Activated naive CD8-positive, alpha-beta T cell treated with anti-CD3 and anti-CD28 coated beads, Interleukin-2, amount 50 U/mL, for 24 hours (primary cell): ENCODE data around the gene IER3.

Source experiments
- ATAC-seq: fragments of 150-1000 bp; cut with Tn5 transposase; one replicate; pipeline ENCODE4 v1.10.0; 2021
- DNase-seq: peaks from one replicate; pipeline ENCODE4 v3.0.0; 2021
- H3K27ac Mint-ChIP-seq: one replicate; pipeline ENCODE4 v1.8.0; 2021; ENCODE audit warnings: mild to moderate bottlenecking, mixed read lengths
- H3K27me3 Mint-ChIP-seq: one replicate; pipeline ENCODE4 v1.8.0; 2021; ENCODE audit warnings: mixed read lengths
- H3K36me3 Mint-ChIP-seq: one replicate; pipeline ENCODE4 v1.8.0; 2021; ENCODE audit warnings: low read depth, mixed read lengths
- H3K4me1 Mint-ChIP-seq: one replicate; pipeline ENCODE4 v1.8.0; 2021; ENCODE audit warnings: mixed read lengths
- H3K4me3 Mint-ChIP-seq: one replicate; pipeline ENCODE4 v1.8.0; 2021; ENCODE audit warnings: mild to moderate bottlenecking, moderate library complexity, mixed read lengths
- H3K9me3 Mint-ChIP-seq: one replicate; pipeline ENCODE4 v1.8.0; 2021; ENCODE audit warnings: mixed read lengths

IER3 gene, protein sequence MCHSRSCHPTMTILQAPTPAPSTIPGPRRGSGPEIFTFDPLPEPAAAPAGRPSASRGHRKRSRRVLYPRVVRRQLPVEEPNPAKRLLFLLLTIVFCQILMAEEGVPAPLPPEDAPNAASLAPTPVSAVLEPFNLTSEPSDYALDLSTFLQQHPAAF

DNA sequence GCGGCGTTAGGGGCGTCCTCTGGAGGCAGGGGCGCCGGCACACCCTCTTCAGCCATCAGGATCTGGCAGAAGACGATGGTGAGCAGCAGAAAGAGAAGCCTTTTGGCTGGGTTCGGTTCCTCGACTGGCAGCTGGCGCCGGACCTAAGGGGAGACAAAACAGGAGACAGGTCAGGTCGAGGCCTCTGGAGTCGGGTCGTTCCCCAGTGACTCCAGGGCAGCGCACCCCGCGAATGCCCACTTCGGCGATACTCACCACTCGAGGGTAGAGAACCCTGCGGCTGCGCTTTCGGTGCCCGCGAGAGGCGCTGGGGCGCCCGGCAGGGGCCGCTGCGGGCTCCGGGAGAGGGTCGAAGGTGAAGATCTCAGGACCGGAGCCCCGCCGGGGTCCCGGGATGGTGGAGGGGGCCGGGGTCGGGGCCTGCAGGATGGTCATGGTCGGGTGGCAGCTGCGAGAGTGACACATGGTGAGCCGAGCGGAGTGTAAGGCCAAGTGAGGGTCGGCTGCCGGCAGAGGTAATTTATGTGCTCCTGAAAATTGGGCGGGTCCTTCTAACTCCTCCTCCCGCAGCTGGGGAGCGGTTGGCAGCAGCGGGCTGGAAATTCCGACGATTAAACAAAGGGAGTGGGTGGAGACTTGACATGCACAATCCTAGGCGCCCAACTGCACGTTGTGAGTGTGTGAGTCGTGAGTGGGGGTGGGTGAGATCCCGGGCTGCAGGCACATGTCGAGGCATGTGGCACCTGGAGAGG, at the start of gene IER3:
TSS of gene IER3 (minus strand) at position 494 of the 752 bp plus-strand sequence. CDS start at position 465, 29 bp downstream.
- ATAC-seq (peak; percentile 31), DNase-seq (peak; percentile 91)
- peak within 1 kb of the TSS; percentile 97 for H3K27ac Mint-ChIP-seq
- peaks cover 44% of the 10 kb centered on the region for H3K36me3 Mint-ChIP-seq
- peak within 1 kb of the TSS; percentile 96 for H3K4me3 Mint-ChIP-seq
- H3K27me3 Mint-ChIP-seq, result peaks cover 5% of the 10 kb centered on the region
- peaks cover 79% of the 10 kb centered on the region for H3K4me1 Mint-ChIP-seq
- H3K9me3 Mint-ChIP-seq, result no peaks in the 10 kb centered on the region

DNA sequence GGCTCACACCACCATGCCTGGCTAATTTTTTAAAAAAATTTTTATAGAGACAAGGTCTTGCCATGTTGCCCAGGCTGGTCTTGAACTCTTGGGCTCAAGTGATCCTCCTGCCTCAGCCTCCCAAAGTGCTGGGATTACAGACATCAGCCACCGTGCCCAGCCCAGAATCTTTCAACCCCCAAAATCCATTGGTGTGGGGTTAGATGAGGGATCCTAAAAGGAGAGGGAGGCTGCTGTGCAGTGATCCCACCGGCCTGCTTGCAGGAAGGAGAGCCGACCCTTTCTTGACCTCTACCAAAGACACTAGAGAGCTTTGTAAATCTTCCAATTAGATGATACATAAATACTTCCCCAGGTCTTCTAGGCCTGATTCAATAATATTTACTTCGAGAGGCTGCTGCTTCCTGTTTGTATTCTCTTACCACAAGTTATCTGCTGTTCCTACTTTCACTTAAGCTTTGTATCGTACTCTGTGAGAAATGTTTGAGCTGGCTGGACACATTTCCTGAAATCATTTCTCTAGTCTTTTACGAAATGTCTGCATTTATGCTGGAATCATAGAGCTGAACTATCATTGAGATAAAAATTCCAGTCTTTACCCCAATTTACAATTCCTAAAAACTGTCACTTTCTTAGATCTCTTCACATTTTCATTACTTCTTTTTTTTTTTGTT, 49.3 kb upstream of the IER3 start:
- Mint-ChIP-seq H3K4me3 (peak overlapping the region; percentile 70), H3K4me1 (peaks cover 62% of the 10 kb centered on the region), H3K27me3 (no peaks in the 10 kb centered on the region), H3K9me3 (no peaks in the 10 kb centered on the region), H3K27ac (peak overlapping the region; percentile 91), H3K36me3 (peaks cover 24% of the 10 kb centered on the region)
- DNase-seq (no peak), ATAC-seq (no peak)

DNA sequence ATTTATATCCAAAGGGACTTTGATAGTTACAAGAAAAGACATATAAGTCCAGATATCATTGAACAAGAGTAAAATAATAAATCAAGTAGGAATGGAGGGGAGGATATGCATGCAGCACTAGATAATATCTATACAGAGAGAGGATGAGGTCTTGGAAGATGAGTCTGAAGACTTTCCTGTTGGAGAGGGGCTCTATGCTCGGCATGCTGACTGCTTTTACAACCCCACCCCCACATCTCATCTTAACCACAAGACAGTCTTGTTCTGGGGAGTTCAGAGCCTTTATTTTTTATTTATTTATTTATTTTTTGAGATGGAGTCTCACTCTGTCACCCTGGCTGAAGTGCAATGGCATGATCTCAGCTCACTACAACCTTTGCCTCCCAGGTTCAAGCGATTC, 48.4 kb upstream of the IER3 start:
- Mint-ChIP-seq H3K27ac (peak overlapping the region; percentile 72), H3K4me3 (peak overlapping the region; percentile 47), H3K27me3 (no peaks in the 10 kb centered on the region), H3K9me3 (no peaks in the 10 kb centered on the region), H3K4me1 (peaks cover 69% of the 10 kb centered on the region), H3K36me3 (peaks cover 23% of the 10 kb centered on the region)
- DNase-seq (no peak), ATAC-seq (no peak)

DNA sequence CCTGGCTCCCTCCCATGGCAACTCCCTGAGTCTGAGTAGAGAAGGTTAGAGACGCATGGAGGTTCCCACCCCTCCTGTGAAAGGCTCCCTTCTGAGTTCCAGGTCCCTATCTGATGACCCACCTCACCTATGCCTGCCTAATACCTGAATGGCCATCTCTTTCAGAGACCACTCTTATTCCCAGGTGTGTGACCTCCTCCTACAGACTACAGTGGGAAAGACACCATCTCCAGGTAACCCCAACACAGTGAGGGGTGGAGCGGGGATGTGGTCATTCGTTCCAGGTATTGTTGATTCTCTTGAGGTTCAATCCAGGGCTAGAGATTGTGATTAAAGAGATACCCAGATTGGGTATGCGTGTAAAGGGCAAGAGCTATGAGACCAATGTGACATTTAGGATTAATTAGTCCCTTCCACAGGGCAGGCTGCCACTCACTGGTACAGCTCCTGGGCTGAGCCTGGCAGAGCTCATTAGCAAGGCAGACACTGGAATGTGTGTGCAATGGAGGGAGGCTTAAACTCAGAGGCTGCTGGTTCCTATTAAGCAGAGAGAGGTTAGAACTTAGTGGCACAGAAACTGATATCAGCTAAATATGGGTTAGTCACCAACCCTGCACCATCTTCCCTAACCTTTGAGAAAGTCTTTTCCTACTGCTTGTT, 46.5 kb upstream of the IER3 start:
- Mint-ChIP-seq H3K36me3 (peaks cover 21% of the 10 kb centered on the region), H3K4me1 (peaks cover 80% of the 10 kb centered on the region), H3K4me3 (peak overlapping the region; percentile 79), H3K27ac (peak overlapping the region; percentile 80), H3K9me3 (no peaks in the 10 kb centered on the region), H3K27me3 (no peaks in the 10 kb centered on the region)
- DNase-seq (no peak), ATAC-seq (peak; percentile 47)

DNA sequence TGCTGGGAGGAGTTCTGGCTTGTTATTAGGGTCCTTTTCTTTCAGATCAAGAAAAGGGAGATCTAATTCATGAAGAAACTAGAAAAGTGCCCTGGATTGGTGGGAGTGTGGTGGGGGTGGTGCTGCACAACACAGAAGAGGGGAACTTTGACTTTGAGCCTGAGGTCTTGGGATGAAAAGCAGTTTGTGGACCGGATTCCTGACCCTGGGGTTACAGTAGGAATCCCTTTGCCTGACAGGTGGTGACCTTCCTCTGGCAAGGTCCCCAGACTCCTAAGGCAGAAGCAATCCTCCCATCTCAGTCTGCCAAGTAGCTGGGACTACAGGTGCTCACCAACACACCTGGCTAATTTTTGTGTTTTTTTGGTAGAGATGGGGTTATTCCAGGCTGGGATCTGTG, 45.3 kb upstream of the IER3 start:
- H3K27ac Mint-ChIP-seq, result peak overlapping the region; percentile 89

DNA sequence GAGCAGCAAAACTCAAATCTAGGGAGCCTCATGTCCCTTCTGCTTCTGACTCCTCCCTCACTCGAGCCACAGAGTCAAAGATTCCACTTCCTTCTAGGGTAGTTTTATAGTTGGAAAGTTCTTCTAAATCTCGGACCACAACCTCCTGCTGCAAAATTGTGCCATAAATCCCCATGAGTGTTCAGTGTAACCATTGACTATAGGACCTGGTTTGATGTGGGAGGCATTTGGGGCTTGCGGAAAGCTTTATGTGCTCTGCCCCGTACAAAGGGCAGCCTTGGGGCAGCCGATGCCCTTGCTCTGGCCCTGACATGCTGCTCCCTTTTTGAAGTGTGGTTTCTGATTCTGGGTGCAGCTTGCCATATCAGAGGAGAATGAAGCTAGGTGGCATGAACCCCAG, 43.6 kb upstream of the IER3 start:
- ATAC-seq (peak; percentile 71), DNase-seq (peak; percentile 46)
- Mint-ChIP-seq H3K4me3 (peak overlapping the region; percentile 79), H3K9me3 (peaks cover 4% of the 10 kb centered on the region), H3K27me3 (no peaks in the 10 kb centered on the region), H3K27ac (peak overlapping the region; percentile 89), H3K36me3 (peaks cover 14% of the 10 kb centered on the region), H3K4me1 (peaks cover 69% of the 10 kb centered on the region)

More for the DNA sequence above, 45.3 kb upstream of the IER3 start:
- Mint-ChIP-seq H3K4me3 (peak overlapping the region; percentile 79), H3K4me1 (peaks cover 81% of the 10 kb centered on the region), H3K36me3 (peaks cover 18% of the 10 kb centered on the region), H3K27me3 (no peaks in the 10 kb centered on the region), H3K9me3 (peaks cover 4% of the 10 kb centered on the region)
- ATAC-seq (no peak), DNase-seq (no peak)

DNA sequence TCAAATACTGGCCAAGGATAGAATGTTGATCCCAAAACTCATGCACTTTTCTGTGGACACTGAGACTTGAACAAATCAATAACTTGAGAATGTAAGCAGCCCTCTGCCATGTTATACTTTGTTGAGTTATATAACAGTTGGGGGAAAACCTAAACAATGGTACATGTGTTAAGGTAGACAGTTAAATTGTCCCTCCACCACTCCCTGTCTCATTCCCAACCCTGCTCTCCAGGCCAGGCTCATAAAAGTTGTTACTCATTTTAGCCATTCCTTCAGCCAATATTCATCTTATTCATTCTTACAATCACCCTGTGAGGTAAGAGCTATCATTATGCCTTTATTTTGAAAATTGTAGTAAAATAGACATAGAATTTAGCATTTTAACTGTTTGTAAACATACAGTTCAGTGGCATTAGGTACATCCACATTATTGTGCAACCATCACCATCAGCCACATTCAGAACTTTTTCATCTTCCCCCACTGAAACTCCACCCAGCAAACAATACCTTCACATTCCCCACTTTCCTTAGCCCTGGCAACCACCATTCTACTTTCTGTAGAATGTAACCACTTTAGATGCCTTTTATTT, 38.2 kb upstream of the IER3 start:
- Mint-ChIP-seq H3K4me3 (peak overlapping the region; percentile 64), H3K36me3 (peaks cover 2% of the 10 kb centered on the region), H3K4me1 (peaks cover 65% of the 10 kb centered on the region), H3K9me3 (peaks cover 4% of the 10 kb centered on the region), H3K27me3 (no peaks in the 10 kb centered on the region), H3K27ac (peak overlapping the region; percentile 61)
- no peak for DNase-seq
- no peak for ATAC-seq

DNA sequence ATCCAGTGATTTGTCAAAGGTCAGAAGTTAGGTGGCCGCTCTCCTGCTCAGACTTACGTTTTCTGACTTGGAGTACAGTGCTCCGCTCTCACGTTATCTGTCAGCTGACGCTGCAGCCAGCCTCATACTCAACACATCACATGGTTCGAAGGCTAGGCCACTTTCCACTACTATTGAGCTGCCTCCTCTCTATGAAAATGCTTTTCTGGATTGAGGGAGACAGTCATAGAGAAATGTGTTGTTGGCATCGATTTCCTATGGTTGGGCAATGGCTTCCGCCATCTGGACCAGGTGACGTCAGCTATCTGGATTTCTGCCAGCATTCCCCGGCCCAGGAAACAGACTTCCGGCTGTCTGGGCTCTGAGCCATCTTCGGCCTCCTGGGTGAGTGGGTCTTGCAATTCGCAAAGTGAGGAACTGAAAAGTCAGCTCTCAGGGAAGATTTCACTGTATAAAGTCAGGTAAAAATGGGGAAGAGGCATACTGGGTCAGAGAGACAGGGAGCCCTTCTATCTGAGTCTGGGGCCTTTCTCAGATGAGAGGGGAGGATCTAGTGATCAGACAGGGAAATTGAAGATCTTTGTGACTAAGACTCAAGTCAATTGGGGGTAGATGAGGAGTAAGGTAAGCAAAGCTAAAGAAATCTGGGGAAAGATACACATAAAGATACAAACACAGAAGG, 37.5 kb upstream of the IER3 start:
- peaks cover 65% of the 10 kb centered on the region for H3K4me1 Mint-ChIP-seq
- peaks cover 4% of the 10 kb centered on the region for H3K9me3 Mint-ChIP-seq
- H3K4me3 Mint-ChIP-seq, result peak overlapping the region; percentile 64
- peak; percentile 60 for DNase-seq
- H3K27me3 Mint-ChIP-seq, result no peaks in the 10 kb centered on the region
- peak overlapping the region; percentile 61 for H3K27ac Mint-ChIP-seq
- ATAC-seq, result peak; percentile 38
- peaks cover 2% of the 10 kb centered on the region for H3K36me3 Mint-ChIP-seq

DNA sequence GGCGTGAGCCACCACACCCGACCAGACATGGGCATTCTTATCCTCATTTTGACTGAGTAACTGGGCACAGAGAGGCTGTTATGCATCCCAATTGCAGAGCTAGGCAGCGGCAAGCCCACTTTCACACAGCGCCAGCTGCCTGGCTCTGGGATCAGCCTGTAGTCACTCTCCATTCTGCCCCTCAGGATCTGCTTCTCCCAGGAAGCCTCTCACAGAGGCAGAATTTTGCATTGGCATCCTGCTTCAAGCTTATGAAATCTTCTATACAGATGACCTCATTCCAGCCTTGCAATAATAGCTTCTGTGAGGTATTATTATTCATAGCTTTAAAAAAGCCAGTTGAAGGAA, 37.0 kb upstream of the IER3 start:
- no peak overlapping the region for H3K4me3 Mint-ChIP-seq
- peak overlapping the region; percentile 61 for H3K27ac Mint-ChIP-seq
- H3K27me3 Mint-ChIP-seq, result no peaks in the 10 kb centered on the region
- peaks cover 65% of the 10 kb centered on the region for H3K4me1 Mint-ChIP-seq
- H3K9me3 Mint-ChIP-seq, result peaks cover 4% of the 10 kb centered on the region
- H3K36me3 Mint-ChIP-seq, result peaks cover 2% of the 10 kb centered on the region
- ATAC-seq, result no peak
- DNase-seq, result no peak

DNA sequence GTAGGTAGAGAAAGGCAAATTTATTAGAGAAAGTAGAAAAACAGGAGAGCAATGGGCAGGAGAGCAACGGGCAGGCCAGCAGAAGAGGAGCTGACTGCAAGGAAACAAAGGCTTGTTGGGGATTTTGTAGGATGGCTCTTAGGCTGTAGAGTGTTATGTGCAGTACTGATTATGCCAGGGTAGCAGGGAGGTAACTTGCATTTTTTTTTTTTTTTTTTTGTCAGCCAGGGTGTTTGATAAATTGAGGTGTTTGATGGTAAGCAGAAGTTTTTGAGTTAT, 36.2 kb upstream of the IER3 start:
- ATAC-seq (no peak), DNase-seq (no peak)
- H3K4me3 Mint-ChIP-seq, result no peak overlapping the region
- H3K27me3 Mint-ChIP-seq, result no peaks in the 10 kb centered on the region
- H3K36me3 Mint-ChIP-seq, result peaks cover under 1% of the 10 kb centered on the region
- H3K9me3 Mint-ChIP-seq, result peaks cover 4% of the 10 kb centered on the region
- peak overlapping the region; percentile 61 for H3K27ac Mint-ChIP-seq
- peaks cover 57% of the 10 kb centered on the region for H3K4me1 Mint-ChIP-seq

DNA sequence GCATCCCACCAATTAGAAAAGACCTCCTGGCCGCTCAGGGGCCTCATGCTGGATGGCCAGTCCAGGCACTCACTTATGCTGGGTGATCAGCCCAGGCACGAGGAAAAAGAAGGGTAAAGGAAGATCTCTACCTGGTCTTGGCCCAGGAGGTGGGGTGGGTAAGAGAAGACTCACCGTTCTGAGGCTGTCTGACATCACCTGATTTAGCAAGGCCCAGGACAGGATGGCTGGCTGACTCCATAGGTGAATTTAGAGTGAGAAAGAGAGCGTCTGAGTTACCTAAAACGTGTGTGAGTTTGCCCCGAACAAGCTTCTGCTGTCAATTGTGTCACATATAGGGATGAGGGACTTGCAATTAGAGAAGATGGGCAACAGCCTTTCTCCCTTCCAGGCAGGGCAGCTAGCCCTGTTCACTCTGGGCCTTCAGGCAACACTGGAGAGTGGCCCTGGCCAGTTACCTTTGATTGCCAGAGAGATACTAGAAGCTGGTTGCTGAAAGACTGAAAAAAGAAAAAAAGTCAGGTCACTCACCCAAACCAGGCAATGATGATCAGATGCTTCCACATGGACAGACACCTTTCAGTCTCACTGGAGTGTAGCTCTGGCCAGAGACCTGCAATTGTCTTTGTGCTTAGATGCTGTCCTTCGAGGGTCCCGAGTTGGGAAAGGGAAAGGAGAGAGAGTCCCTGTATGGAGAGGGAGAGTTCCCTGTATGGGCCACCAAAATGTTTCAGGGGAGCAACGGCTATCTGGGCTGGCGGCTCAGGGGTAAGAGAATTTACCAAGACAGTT, 35.7 kb upstream of the IER3 start:
- peak overlapping the region; percentile 61 for H3K27ac Mint-ChIP-seq
- peaks cover 55% of the 10 kb centered on the region for H3K4me1 Mint-ChIP-seq
- ATAC-seq (no peak), DNase-seq (no peak)
- H3K27me3 Mint-ChIP-seq, result no peaks in the 10 kb centered on the region
- H3K36me3 Mint-ChIP-seq, result no peaks in the 10 kb centered on the region
- peaks cover 1% of the 10 kb centered on the region for H3K9me3 Mint-ChIP-seq
- H3K4me3 Mint-ChIP-seq, result no peak overlapping the region

DNA sequence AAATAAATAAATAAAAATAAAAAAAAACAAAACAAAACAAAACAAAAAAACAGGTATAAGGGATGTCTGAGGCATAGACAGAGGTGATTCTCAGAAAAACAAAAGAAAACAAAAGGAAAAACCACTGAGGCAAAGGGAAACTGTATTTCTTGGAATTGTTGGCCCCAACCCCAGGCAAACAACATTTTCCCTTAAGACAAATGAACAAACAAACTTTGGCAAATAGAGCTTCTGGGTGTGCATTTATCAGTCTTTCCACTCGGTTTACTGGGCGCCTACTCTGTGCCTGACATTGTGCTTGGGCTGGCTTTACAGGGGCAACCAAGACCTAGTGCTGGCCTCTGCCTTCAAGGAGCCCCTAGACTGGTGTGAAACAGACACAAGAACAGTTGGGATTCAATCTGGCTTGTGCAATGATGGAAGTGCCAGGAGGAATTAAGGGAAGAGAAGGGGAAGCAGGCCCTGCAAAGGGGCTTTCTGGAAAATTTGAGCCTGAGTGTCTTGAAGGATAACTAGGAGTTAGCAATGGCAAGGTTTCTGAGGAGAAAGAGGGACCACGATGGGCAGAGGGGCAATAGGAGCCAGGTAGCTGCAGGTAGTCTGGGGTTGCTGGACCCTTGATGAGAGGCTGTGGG, 33.8 kb upstream of the IER3 start:
- H3K27ac Mint-ChIP-seq, result peak overlapping the region; percentile 69
- no peaks in the 10 kb centered on the region for H3K36me3 Mint-ChIP-seq
- no peaks in the 10 kb centered on the region for H3K9me3 Mint-ChIP-seq
- peaks cover 57% of the 10 kb centered on the region for H3K4me1 Mint-ChIP-seq
- DNase-seq, result no peak
- no peaks in the 10 kb centered on the region for H3K27me3 Mint-ChIP-seq
- no peak overlapping the region for H3K4me3 Mint-ChIP-seq
- no peak for ATAC-seq

DNA sequence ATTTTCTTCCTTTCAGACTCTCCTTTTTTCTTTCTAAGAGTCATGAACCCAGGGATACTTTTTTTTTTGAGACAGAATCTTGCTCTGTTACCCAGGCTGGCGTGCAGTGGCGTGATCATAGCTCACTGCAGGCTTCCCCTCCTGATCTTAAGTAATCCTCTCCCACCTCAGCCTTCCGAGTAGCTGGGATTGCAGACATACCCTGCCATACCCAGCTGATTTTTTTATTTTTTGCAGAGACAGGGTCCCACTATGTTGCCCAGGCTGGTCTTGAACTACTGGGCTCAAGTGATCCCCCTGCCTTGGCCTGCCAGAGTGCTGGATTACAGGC, 32.8 kb upstream of the IER3 start:
- no peaks in the 10 kb centered on the region for H3K27me3 Mint-ChIP-seq
- H3K4me1 Mint-ChIP-seq, result peaks cover 60% of the 10 kb centered on the region
- H3K36me3 Mint-ChIP-seq, result peaks cover 7% of the 10 kb centered on the region
- ATAC-seq (no peak), DNase-seq (no peak)
- no peak overlapping the region for H3K4me3 Mint-ChIP-seq
- peaks cover 4% of the 10 kb centered on the region for H3K9me3 Mint-ChIP-seq
- H3K27ac Mint-ChIP-seq, result peak overlapping the region; percentile 31
